ENCODE measurements around the gene ZNF516.

Gene ZNF516

GRCh38 chr18:76368271-76368670 is 126.8 kb downstream of the ZNF516 start:
- no peak for DNase-seq

- no peak for DNase-seq
These were observed 127.6 kb downstream of the ZNF516 start for GRCh38 chr18:76367168-76368125.

- no peak for DNase-seq
These were observed 129.5 kb downstream of the ZNF516 start for GRCh38 chr18:76365561-76365960.

- DNase-seq: no peak
These were observed 130.5 kb downstream of the ZNF516 start for GRCh38 chr18:76364282-76365259.

- DNase-seq: no peak
These were observed 131.5 kb downstream of the ZNF516 start for GRCh38 chr18:76363436-76364120.

- no peak for DNase-seq
These were observed 132.4 kb downstream of the ZNF516 start for GRCh38 chr18:76362676-76363075.

- no peak for DNase-seq
These were observed 133.8 kb downstream of the ZNF516 start for GRCh38 chr18:76361219-76361618.

GRCh38 chr18:76359909-76360308 is 135.1 kb downstream of the ZNF516 start:
- DNase-seq: no peak

GRCh38 chr18:76358774-76359173 is 136.3 kb downstream of the ZNF516 start:
- no peak for DNase-seq

- DNase-seq: no peak
These were observed 137.3 kb downstream of the ZNF516 start for GRCh38 chr18:76357585-76358260.

- DNase-seq: no peak
These were observed 137.9 kb downstream of the ZNF516 start for GRCh38 chr18:76357174-76357573.

- no peak for DNase-seq
These were observed 138.4 kb downstream of the ZNF516 start for GRCh38 chr18:76356666-76357065.

- DNase-seq: peak in 2 of 56 donors; percentile 25 to 39
These were observed 140.7 kb downstream of the ZNF516 start for GRCh38 chr18:76354348-76354747.

- no peak for DNase-seq
These were observed 141.5 kb downstream of the ZNF516 start for GRCh38 chr18:76353500-76353899.

- DNase-seq: no peak
These were observed 142.0 kb downstream of the ZNF516 start for GRCh38 chr18:76353046-76353445.

GRCh38 chr18:76351961-76352581 is 143.0 kb downstream of the ZNF516 start:
- peak in 28 of 56 donors; percentile 11 to 77 (median 48) for DNase-seq

GRCh38 chr18:76350134-76351025 is 144.7 kb downstream of the ZNF516 start:
- DNase-seq: no peak

- DNase-seq: peak in 41 of 56 donors; percentile 14 to 83 (median 41)
These were observed 145.9 kb downstream of the ZNF516 start for GRCh38 chr18:76349067-76349715.
